K562 (cell line): ENCODE results near the gene SCN5A. TPM values are rescaled to one million over a fixed set of nuclear protein-coding genes. Genes with fewer than 3 reads are reported as not detected.

Source experiments
- RFX1 ChIP-seq: fragments of 450-650 bp; IDR thresholded peaks from 2 replicates; pipeline ENCODE4 v1.6.1; 2016; ENCODE audit warnings: mild to moderate bottlenecking, moderate library complexity
- ZNF280B ChIP-seq: fragments of 250-450 bp; sonication (Bioruptor Pico); IDR thresholded peaks from 2 replicates; pipeline ENCODE4 v1.5.1; 2021; ENCODE audit warnings: mild to moderate bottlenecking
- polyA plus RNA-seq, 8 experiments: library from polyadenylated mRNA; depleted of rRNA in 4 of 8; stranded (reverse) in 5 of 8; unstranded in 3 of 8; fragments of >200 nt; fragmentation: Nextera tagmentation in 2 of 8; fragmentation: Illumina TruSeq in 1 of 8; extraction: Ambion mirVana in 2 of 8; extraction: Trizol in 1 of 8; gene quantifications; 2 replicates each; pipeline versions ENCODE4 v1.2.1 to v1.2.3, GENCODE V29; 2011 to 2014; ENCODE audit warnings: inconsistent platforms in 1 of 8, missing spikeins in 1 of 8
- small RNA-seq: library from RNA; depleted of rRNA; stranded (forward); fragments of <200 nt; gene quantifications from one replicate; pipeline ENCODE3, GENCODE V24; 2014
- total RNA-seq, 7 experiments: library from RNA; depleted of rRNA in 6 of 7; stranded (reverse); fragments of >200 nt in 6 of 7; fragmentation: Illumina TruSeq in 2 of 7; extraction: Trizol in 2 of 7; gene quantifications; 2 replicates each; pipeline versions ENCODE4 v1.2.1 to v1.2.3, GENCODE V29; 2011 to 2021; ENCODE audit warnings: low replicate concordance in 1 of 7

SCN5A gene
- total and polyA plus RNA-seq, 9 of the 15 experiments (the other 6 are each of a cell fraction or from before 2014, with no cell fraction given) = 0.07 to 1.4 (median 0.21) TPM; not detected in 2

GRCh38 chr3:38500688-38501417, 148.6 kb downstream of the SCN5A start (continued):
- TF ChIP-seq ZNF280B (no peak), RFX1 (no peak)

Small RNA genes lying within 50 kb of the gene (small RNA-seq; reads per million reads assigned to genes)
- gene RF00019 = not detected

Other genes with a start within 250 kb of the SCN5A start
- gene ACVR2B, start 195.8 kb downstream of the SCN5A start, total RNA-seq (2014; rRNA removed) = 10.8 and 11.8 TPM in 2 replicates
- gene ACVR2B, start 195.8 kb downstream of the SCN5A start, total RNA-seq (2014; rRNA removed; fragmentation: Illumina TruSeq; extraction: Trizol) = 13.9 and 15.0 TPM in 2 replicates
- 7.4 and 7.7 TPM in 2 replicates for gene ACVR2B, start 195.8 kb downstream of the SCN5A start, total RNA-seq (2015; rRNA removed; fragmentation: Illumina TruSeq; extraction: Trizol)
- gene ACVR2B, start 195.8 kb downstream of the SCN5A start, total RNA-seq (2021) = 20.5 and 23.7 TPM in 2 replicates
- gene ACVR2B, start 195.8 kb downstream of the SCN5A start, polyA plus RNA-seq (2011; rRNA removed) = 7.1 and 8.8 TPM in 2 replicates
- gene ACVR2B, start 195.8 kb downstream of the SCN5A start, polyA plus RNA-seq (2014; fragmentation: Illumina TruSeq; extraction: Trizol) = 5.9 and 6.2 TPM in 2 replicates
- gene ACVR2B, start 195.8 kb downstream of the SCN5A start, polyA plus RNA-seq (2014; fragmentation: Nextera tagmentation; extraction: Ambion mirVana) = 1 to 10 TPM; 1.8 to 2.6 TPM
- gene ACVR2B, start 195.8 kb downstream of the SCN5A start, polyA plus RNA-seq (2014; rRNA removed) = 5.5 and 5.8 TPM in 2 replicates
- 9.9 and 10.8 TPM in 2 replicates for gene EXOG, start 153.3 kb downstream of the SCN5A start, total RNA-seq (2014; rRNA removed)
- 16.3 and 18.1 TPM in 2 replicates for gene EXOG, start 153.3 kb downstream of the SCN5A start, total RNA-seq (2014; rRNA removed; fragmentation: Illumina TruSeq; extraction: Trizol)
- gene EXOG, start 153.3 kb downstream of the SCN5A start, total RNA-seq (2015; rRNA removed; fragmentation: Illumina TruSeq; extraction: Trizol) = 13.6 and 15.7 TPM in 2 replicates
- gene EXOG, start 153.3 kb downstream of the SCN5A start, total RNA-seq (2021) = 14.4 and 14.5 TPM in 2 replicates
- gene EXOG, start 153.3 kb downstream of the SCN5A start, polyA plus RNA-seq (2011; rRNA removed) = 12.0 and 16.9 TPM in 2 replicates
- 13.4 and 13.9 TPM in 2 replicates for gene EXOG, start 153.3 kb downstream of the SCN5A start, polyA plus RNA-seq (2014; fragmentation: Illumina TruSeq; extraction: Trizol)
- gene EXOG, start 153.3 kb downstream of the SCN5A start, polyA plus RNA-seq (2014; fragmentation: Nextera tagmentation; extraction: Ambion mirVana) = 10 to 100 TPM; 13.1 to 21.7 TPM
- gene EXOG, start 153.3 kb downstream of the SCN5A start, polyA plus RNA-seq (2014; rRNA removed) = 12.9 and 14.8 TPM in 2 replicates
- not detected in 2 replicates for gene SCN10A, start 166.5 kb upstream of the SCN5A start, total RNA-seq (2014; rRNA removed)
- not detected in 2 replicates for gene SCN10A, start 166.5 kb upstream of the SCN5A start, total RNA-seq (2014; rRNA removed; fragmentation: Illumina TruSeq; extraction: Trizol)
- not detected in 2 replicates for gene SCN10A, start 166.5 kb upstream of the SCN5A start, total RNA-seq (2015; rRNA removed; fragmentation: Illumina TruSeq; extraction: Trizol)
- gene SCN10A, start 166.5 kb upstream of the SCN5A start, total RNA-seq (2021) = not detected in 2 replicates
- not detected in 2 replicates for gene SCN10A, start 166.5 kb upstream of the SCN5A start, polyA plus RNA-seq (2011; rRNA removed)
- not detected in 2 replicates for gene SCN10A, start 166.5 kb upstream of the SCN5A start, polyA plus RNA-seq (2014; fragmentation: Illumina TruSeq; extraction: Trizol)
- gene SCN10A, start 166.5 kb upstream of the SCN5A start, polyA plus RNA-seq (2014; fragmentation: Nextera tagmentation; extraction: Ambion mirVana) = not detected
- not detected in 2 replicates for gene SCN10A, start 166.5 kb upstream of the SCN5A start, polyA plus RNA-seq (2014; rRNA removed)